Activated CD4-positive, alpha-beta T cell treated with anti-CD3 and anti-CD28 coated beads, Interleukin-2, Interleukin-6, amounts not matched to agents 100 ng/mL and 50 ng/mL, durations not matched to agents 16 hours and 8 hours (primary cell): Measurements from ENCODE around the gene FGF12.

ENCODE experiments used
- DNase-seq: peaks from one replicate; pipeline ENCODE4 v3.0.0-alpha.2; 2020

FGF12 gene

DNA sequence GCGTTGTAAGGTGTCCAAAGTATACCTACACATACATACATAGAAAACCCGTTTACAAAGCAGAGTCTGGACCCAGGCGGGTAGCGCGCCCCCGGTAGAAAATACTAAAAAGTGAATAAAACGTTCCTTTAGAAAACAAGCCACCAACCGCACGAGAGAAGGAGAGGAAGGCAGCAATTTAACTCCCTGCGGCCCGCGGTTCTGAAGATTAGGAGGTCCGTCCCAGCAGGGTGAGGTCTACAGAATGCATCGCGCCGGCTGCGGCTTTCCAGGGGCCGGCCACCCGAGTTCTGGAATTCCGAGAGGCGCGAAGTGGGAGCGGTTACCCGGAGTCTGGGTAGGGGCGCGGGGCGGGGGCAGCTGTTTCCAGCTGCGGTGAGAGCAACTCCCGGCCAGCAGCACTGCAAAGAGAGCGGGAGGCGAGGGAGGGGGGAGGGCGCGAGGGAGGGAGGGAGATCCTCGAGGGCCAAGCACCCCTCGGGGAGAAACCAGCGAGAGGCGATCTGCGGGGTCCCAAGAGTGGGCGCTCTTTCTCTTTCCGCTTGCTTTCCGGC is 318.6 kb downstream of the FGF12 start:
- DNase-seq: no peak

DNA sequence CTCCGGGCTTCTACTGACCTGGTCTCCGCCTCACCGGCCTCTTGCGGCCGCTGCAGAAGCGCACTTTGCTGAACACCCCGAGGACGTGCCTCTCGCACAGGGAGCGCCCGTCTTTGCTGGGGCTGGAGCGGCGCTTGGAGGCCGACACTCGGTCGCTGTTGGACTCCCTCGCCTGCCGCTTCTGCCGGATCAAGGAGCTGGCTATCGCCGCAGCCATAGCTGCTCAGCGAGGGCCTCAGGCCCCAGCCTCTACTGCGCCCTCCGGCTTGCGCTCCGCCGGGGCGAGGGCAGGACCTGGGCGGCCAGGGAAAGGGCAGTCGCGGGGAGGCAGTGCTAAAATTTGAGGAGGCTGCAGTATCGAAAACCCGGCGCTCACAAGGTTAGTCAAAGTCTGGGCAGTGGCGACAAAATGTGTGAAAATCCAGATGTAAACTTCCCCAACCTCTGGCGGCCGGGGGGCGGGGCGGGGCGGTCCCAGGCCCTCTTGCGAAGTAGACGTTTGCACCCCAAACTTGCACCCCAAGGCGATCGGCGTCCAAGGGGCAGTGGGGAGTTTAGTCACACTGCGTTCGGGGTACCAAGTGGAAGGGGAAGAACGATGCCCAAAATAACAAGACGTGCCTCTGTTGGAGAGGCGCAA is 319.2 kb downstream of the FGF12 start:
- DNase-seq: no peak

DNA sequence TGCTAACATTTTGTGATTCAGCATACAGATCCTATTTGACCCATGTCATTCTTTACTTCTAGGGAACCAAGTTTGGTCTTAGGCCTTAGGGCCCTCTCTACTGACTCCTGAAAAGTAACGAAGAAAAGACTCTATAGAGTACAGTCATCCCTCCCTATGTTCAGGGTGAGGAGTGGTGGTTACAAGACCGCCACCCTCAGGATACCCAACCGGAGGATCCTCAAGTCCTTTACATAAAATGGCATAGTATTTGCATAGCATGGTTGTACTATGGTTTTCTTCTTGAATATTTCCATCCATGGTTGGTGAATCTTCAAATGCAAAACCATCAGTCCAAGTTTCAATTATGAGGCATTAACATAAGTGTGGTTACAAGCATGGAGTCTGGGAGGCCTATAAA is 327.6 kb downstream of the FGF12 start:
- DNase-seq: no peak

DNA sequence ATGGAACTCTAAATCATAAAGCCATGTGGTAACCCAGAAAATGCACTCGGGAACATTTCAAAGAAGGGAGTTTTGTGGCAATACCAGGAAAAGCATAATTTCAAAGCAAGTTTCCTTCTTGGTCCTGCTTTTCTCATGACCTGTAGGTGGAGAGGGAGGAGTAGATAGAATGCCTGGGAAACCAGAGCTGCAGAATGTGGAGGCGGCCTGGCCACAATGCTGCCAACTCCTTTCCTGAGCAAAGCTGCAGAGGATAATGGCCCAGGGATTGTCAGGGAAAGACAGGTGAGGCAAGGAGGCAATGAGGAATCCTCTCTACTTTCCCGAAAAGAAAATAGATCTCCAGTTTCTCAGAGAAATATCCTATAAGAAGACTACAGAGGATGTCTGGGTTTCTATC is 330.3 kb downstream of the FGF12 start:
- no peak for DNase-seq

DNA sequence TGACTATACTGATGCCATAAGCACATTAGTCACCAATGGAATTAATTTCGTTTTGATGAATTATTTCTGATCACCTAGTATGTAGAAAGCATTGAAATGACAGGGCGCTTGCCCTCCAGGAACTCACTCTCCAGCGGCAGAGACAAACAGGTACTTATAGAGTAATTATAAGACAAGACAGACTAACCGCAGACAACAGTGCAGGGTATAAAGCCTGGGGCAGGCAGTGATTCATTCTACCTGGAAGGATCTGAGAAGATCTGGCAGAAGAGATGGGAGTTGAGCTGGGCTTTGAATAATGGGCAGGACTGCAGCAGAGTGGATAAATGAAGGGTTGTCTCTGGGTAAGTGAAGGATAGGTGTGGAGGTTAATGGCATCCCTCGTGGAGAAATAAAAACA is 331.8 kb downstream of the FGF12 start:
- DNase-seq: no peak

DNA sequence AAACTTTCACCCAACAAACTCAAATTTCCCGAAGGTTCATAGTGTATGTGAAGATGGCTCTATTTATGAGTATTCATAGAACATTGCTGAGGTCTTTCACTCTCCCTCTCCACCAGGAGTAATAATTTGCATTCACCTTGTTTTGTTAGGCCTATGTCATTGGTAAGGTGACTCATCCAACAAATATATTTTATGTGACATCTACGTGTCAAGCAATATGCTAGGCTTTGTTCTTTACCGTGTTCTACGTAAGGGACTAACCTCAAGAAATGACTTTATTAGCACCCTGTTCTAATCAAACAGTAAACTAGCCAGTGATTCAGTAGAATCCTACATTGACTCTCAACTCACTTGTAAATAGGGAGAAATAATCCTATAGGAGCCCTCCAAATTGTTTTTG is 334.4 kb downstream of the FGF12 start:
- no peak for DNase-seq

DNA sequence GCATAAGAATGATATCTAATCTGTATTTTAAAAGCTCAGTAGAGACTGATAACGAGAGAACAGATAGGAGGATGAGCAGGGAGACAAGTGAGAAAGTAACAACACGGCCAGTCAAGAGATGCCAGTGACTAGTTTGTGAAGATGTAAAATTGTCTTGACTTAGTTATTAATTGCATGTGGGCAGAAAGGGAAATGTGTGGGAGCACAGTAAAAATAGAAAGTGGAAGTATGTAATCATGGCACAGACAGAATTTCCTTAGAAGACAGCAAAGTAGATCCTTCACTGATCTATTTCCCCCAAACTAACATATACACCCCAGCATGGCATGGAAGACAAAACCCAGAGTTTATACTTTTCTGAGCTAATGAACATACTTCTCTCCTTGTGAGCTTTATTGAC is 344.5 kb downstream of the FGF12 start:
- DNase-seq: no peak

DNA sequence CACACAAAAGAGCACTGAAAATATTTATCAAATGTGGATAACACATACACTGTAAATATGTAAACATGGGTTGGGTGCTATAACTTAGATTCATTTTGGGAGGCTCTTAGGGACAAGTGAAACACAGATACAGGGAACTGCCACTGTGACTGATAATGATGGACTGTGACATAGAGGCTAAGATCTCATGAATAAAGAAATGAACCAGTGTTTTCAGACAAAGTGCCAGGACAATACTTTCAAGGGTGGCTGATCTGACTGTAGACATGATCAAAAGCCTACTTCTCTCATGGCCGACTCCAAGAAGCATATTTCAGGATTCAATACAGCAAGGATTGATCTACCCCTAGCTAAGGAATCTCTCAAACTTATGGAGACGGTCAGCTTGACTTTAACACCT is 353.8 kb downstream of the FGF12 start:
- no peak for DNase-seq

DNA sequence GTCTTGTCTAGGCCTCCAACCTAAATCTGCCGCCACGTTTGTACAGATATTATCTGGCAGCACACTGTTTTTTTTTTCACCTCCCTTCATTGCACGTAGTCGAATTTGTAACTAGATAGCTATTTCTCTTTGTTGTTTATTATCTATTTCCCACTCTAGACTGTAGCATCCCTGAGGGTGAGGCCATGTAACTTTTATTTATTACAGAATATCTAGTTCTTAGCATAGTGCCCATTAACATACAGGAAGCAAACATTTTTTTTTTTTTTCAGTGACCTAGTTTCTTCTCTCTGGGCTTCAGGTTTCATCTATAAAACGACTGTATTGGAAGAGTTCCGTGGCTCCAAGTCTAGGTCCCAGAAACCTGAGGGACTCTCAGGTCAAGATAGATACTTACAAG is 354.3 kb downstream of the FGF12 start:
- DNase-seq: no peak

DNA sequence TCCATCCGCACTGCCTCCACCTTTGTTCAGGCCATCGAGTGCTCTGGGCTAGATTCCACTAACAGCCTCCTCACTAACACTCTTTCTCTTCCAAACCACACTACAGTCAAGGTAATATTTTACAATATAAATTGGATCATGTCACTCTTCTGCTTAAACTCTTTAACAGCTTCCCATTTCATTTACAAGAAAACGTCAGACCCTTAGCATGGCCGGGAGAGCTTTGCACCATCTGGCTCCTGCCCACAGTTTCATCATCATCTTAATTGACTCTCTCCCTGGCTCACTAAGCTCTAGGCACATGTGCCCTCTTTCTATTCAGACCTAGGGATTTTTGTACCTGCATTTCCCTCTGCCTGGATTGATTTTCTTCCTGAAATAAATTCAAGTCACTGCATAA is 354.7 kb downstream of the FGF12 start:
- DNase-seq: no peak

DNA sequence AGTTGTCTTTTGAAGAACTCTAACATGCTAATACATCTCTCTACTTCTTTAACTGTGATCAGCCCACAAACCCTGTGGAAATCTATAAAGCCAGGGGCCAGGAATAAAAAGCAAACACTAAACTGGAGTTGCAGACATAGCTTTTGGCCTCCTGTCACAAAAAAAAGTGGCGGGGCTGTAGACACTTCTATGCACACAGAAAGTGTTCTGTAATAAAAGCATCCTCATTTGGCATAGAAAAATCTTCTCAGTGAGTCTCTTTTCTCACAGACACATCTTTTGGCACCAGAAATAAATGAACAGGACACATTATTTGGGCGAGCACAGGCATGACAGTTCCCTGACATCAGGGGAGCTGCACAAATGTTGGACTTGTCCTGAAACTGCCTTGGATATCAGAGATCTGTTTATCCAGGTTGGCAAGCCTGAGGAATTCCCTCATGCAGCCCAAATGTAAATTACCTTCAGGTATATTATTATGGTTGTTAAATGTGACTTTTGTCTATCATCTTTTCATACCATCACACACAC is 355.4 kb downstream of the FGF12 start:
- no peak for DNase-seq

DNA sequence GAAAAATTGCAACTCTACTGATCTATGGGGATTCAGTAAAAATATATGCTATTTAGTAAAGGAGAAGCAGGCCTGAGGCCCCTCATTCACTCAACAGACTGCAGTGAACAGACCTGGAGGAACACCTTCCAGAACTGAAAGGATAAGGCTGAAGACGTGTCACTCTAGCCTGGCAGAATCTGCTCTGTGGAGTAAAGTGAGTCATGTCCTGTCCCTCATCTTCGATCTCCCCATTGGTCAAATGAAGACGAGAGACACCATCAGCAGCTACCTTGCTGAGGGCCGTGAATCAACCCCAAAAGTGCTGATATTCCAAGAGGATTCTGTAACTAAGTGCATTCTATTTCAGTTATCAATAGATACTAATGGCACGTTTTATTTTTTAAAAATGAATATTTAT is 359.7 kb downstream of the FGF12 start:
- DNase-seq: no peak

DNA sequence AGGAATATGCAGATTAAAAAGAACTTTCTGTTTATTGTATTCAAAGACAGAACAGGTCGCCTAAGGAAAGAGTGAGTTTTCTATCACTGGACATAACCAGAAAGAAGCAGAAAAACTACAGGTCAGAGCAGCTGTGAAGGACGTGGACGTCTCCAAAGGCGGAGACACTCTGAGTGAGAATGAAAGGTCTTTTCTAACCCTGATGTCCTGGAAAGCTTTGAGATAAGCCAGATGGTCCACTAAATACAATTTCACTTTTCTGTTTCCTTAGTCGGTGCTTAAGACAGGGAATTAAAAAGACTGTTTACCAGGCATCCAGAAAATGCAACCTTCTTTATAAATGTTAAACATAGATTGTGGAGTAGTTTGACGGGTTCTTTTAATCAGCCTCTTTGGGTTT is 360.4 kb downstream of the FGF12 start:
- DNase-seq: no peak

DNA sequence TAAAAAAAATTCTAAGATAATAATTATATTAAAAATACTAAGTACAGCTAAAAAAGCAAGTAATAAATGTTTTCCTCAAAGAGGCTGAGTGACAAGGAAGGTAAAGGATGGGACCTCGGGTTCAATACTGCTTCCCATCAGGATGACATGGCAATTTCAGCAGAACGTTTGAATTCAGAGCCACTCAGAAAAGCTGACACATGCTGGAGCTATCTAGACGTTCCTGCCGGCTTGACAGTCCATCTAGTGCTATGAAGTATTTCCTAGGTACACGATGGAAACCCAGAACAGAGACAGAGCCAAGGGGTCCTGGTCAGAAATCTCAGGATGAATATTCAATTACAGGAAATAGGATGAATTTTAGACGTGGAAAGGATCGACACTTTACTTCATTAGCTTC is 361.8 kb downstream of the FGF12 start:
- DNase-seq: no peak

DNA sequence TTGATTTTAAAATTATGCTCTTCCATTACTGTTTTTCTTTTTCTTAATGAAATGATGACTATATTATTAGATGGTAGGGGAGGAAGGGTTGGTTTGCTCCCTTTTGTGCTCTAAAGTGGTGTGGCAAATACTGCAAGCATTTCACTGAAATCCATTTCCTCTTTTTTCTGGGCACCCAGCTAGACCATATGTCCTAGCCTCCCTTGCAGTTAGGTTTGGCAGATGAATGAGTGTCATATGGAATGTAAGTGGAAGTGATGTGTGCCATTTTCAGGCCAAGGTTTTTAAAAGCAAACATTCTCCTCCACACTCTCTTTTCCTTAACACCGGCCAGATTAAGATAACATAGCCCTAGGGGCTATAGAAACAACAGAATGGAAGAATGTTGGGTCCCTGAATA is 363.0 kb downstream of the FGF12 start:
- no peak for DNase-seq

DNA sequence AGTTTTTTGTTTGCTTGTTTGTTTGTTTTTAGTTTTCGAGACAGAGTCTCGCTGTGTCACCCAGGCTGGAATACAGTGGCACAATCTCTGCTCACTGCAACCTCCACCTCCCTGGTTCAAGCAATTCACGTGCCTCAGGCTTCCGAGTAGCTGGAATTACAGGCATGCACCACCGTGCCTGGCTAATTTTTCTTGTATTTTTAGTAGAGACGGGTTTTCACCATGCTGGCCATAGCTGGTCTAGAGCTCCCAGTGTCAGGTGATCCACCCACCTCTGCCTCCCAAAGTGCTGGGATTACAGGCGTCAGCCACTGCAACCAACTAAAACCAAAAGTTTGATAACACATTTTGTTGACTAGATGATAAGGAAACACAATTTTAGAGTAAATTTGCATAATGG is 372.7 kb downstream of the FGF12 start:
- DNase-seq: no peak

DNA sequence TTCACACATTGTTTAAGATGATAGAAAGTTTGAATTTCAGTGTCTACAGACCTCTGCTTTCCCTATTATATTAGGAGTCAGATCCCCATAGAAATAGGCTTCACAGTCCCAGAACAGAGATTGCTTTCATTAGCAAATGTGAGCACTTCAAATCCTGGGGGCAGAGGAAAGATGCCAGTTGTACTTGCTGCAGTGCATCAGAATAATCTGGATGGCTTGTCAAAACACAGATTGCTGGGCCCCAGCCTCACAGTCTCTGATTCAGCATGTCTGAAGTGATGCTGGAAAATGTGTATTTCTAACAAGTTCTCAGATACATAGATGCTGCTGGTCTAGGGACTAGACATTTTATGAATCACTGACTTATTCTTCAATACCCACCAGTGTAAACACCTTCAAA is 375.2 kb downstream of the FGF12 start:
- DNase-seq: no peak

DNA sequence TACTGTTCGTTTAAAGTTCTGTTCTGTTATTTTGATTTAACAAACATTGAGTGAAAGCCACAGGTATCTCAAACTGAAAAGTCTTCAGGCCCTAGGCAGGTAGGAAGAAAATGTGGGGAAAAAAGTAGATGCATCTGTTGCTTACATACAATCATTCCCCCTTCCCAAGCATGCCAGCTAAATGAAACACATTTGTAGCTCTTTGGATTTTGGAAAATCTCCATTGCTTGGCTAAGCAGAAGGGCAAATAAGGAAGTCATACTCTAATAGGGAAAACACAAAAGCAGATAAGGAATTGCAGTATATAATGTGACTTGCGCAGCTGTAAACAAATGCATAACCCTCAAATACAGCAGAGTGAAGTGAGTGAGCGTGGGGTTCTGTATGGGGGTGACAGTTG is 375.9 kb downstream of the FGF12 start:
- DNase-seq: no peak

DNA sequence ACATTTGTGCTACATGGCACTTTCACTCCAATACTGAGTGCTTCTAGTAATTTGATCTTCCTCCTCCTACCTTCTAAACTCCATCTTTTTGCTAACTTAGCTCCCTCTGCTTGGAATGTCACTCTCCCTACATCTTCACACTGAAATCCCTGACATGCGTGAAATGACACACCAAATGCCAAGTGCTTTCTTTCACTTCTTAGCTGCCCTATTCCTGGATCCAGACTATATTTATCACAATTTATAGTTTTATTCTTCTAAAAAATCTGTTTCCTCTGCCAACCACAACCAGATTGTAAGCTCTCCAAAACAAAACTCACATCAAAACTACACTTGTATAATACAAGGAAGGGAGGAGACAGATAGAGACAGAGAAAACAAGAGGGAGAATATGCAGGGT is 387.3 kb downstream of the FGF12 start:
- DNase-seq: no peak

DNA sequence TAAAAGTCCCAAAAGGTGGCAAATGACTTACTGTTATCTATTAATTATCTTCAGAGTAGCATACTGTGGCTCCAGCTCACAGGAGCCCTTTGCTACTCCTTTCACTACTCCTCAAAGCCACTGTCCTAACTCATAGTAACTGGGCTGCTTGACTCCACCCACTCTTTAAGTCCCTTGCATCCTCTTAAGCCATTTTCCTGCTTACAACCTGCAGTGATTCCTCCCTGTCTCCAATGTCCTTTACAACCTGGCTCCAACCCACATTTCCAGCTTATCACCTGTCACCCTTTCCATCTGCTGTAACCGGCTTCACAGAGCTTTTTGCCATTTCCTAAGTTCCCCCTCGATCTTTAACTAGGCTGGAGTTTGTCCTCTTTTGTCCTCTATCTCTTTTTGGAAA is 388.1 kb downstream of the FGF12 start:
- no peak for DNase-seq

DNA sequence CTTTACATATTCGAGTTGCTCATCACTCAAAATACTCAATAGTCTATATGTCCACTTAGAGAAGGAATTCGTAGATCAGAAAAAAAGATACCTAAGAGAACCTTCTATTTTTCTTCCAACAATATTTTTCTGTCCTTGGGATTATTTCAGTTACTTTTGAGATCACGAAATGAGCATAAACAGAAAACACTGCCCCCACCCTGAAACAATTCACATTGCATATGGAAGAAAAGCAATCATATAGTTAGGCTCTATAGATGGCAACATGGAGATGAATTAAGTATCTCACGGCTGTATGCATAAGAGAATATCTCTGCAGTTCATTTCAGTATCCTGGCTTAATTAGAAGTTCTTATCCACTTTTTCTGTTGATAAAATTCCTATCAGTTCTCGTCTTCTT is 391.1 kb downstream of the FGF12 start:
- no peak for DNase-seq

DNA sequence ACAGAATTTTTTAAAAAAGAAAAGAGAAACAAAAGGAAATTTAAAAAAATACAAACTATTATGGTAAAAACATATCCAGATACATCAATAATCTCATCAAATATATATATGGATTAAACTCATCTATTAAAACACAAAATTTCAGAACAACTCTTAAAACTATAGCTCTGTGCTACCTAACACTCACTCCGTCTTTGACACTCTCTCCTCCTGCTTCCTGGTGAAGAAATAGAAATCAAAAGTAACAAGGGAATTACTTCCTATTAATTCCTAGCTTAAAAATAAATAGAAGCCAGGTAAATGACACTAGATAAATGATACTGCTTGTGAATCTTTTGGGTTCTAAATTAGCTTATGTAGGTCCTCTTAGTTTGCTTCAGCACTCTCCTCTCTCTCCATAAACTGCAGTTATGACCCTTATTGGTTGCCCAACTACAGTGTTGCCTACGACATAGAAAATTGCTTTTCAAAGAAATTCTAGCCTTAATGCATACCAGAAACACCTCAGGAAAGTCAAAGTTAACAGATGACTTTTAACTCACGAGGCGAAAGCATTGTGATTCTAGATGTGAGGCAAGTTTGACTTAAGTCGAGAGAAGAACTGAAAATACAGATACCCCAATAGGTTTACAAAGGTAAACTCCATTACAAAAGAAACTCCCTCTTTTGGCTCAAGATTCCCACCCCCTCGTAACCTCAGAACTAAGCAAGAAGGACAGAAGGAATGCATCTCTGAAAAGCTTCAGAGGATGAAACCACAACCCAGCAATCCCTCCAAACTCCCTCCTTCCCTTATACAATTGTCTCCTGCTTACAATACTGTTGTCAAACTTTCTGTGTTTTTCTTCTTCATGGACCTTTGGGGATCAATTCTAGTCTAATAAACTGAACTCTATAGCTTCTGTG is 394.7 kb downstream of the FGF12 start:
- DNase-seq: no peak

DNA sequence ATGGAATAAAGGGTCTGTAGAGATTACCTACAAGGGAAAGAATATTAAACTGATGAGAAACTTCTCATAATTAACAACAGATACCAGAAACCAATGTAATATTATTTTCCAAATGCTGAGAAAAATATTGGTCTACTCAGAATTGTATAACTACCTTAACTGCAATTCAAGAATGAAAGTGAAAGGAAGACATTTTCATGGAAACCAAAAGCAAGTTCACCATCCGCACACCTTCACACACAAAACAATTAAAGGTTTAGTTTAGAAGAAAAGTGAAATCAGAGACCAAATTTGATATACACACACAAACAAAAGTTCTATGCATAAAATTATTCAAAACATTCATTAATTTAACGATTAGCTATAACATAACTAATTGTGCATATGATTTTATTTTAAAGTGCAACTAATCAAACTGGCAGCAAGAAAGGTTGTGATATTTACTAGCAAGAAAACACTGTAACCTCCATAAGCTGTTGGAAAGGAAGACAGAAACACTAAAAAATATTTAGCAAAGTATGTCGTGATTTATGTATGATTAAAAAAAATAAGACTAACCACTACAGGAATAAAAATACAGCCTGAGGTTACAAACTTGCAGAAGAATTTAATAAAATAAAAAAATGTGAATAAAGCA is 395.5 kb downstream of the FGF12 start:
- DNase-seq: no peak

DNA sequence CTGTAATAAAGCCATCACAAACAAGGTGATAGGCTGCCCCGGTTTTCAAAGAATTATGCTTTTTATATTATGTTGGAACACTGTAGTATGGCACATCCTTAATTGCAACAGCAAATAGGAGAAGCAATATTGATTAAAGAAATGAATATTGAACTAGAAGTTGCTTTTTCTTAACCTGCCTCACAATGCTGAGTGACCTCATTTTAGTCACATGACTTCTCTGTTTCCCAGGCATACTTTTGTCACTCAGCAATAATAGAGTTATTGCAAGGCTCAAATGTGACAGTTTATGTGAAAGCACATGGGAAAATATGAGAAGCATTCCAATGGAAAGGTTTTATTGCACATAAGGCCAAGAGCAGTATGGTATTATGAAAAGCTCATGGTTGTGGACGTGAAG is 400.7 kb downstream of the FGF12 start:
- DNase-seq: no peak
